A549 (cell line): ENCODE results near the gene FBXO47. TPM values are rescaled to one million over a fixed set of nuclear protein-coding genes. Genes with fewer than 3 reads are reported as not detected.
"Not testable (repeated sequence)": the region's sequence is repeated elsewhere in the genome, so short reads cannot be mapped to it uniquely, and the experiment has no call there.

Source experiments
- ATAC-seq, 2 experiments: fragments of 200-7000 bp in 1 of 2; fragments of >200 bp in 1 of 2; cut with Nextera tagmentation in 1 of 2; cut with Tn5 transposase in 1 of 2; 3 replicates each; pipeline versions ENCODE4 v1.8.0 to v1.9.1; 2018 to 2020; ENCODE audit warnings: mild to moderate bottlenecking in 1 of 2, moderate library complexity in 1 of 2
- CTCF ChIA-PET: fragments of 300-600 bp; sonication (Branson Sonifier 250); formaldehyde crosslinking; extraction: SDS; loops from one replicate; lab custom pipeline; 2021; ENCODE audit warnings: antibody characterized with exemption, inconsistent platforms; lab: Yijun Ruan, JAX
- POLR2A ChIA-PET: fragments of 350-600 bp; formaldehyde crosslinking; extraction: SDS; loops from one replicate; lab custom pipeline; 2021; ENCODE audit warnings: antibody characterized with exemption, inconsistent platforms; lab: Yijun Ruan, JAX
- DNase-seq, 2 experiments: peaks; one replicate each; pipeline versions ENCODE4 v3.0.0 to v3.0.0-alpha.2; 2011 to 2016; ENCODE audit warnings: low read depth in 1 of 2, low spot score in 1 of 2
- FAIRE-seq: peaks from 2 replicates; lab custom pipeline; 2011; peaks lifted over from hg19 to GRCh38; lab: Jason Lieb, UNC
- H3K27ac ChIP-seq, 2 experiments: fragments of >200 bp; sonication (Bioruptor Twin); formaldehyde crosslinking; 3 replicates each; pipeline ENCODE4 v1.5.1; 2016 to 2017
- H3K4me1 ChIP-seq: fragments of >200 bp; sonication (Bioruptor Twin); formaldehyde crosslinking; 3 replicates; pipeline ENCODE4 v1.6.1; 2016
- H3K4me2 ChIP-seq: fragments of >200 bp; sonication (Bioruptor Twin); formaldehyde crosslinking; 3 replicates; pipeline ENCODE4 v1.6.1; 2016
- H3K4me3 ChIP-seq: fragments of >200 bp; sonication (Bioruptor Twin); formaldehyde crosslinking; 3 replicates; pipeline ENCODE4 v1.5.1; 2016
- H3K9me3 ChIP-seq: fragments of >200 bp; sonication (Bioruptor Twin); formaldehyde crosslinking; 3 replicates; pipeline ENCODE4 v1.6.1; 2016
- BCL3 ChIP-seq: fragments of >200 bp; sonication (Bioruptor Twin); formaldehyde crosslinking; IDR thresholded peaks from 3 replicates; pipeline ENCODE4 v1.6.1; 2016
- CHD2 ChIP-seq: fragments of 150-350 bp; IDR thresholded peaks from 2 replicates; pipeline ENCODE4 v1.6.1; 2014; ENCODE audit warnings: low read length; ENCODE audit not compliant: partially characterized antibody
- EHMT2 ChIP-seq: fragments of 200-600 bp; sonication (generic); IDR thresholded peaks from 2 replicates; pipeline ENCODE4 v1.6.1; 2016; ENCODE audit warnings: antibody characterized with exemption, low read depth, mild to moderate bottlenecking, moderate library complexity
- EP300 ChIP-seq, 2 experiments: fragments of >200 bp; sonication (Bioruptor Twin); formaldehyde crosslinking; IDR thresholded peaks; 2 replicates in 1 of 2; 3 replicates in 1 of 2; pipeline ENCODE4 v1.6.1; 2016 to 2017
- FOSB ChIP-seq: fragments of 250-450 bp; sonication (Bioruptor Pico); IDR thresholded peaks from 2 replicates; pipeline ENCODE4 v1.5.0; 2020; ENCODE audit warnings: mild to moderate bottlenecking, moderate library complexity
- FOSL2 ChIP-seq, 2 experiments: fragments of 450-650 bp in 1 of 2; fragments of >200 bp in 1 of 2; sonication (Bioruptor Twin) in 1 of 2; formaldehyde crosslinking; IDR thresholded peaks; 2 replicates each; pipeline versions ENCODE4 v1.5.0 to v1.6.1; 2016 to 2020; ENCODE audit warnings: mild to moderate bottlenecking in 1 of 2, moderate library complexity in 1 of 2
- GATA3 ChIP-seq: IDR thresholded peaks from 2 replicates; pipeline ENCODE4 v1.6.1; 2012; ENCODE audit warnings: borderline replicate concordance
- HMGXB4 ChIP-seq: fragments of 250-450 bp; sonication (Bioruptor Pico); IDR thresholded peaks from 2 replicates; pipeline ENCODE4 v1.5.0; 2021; ENCODE audit warnings: mild to moderate bottlenecking, moderate library complexity, borderline replicate concordance
- HOXB13 ChIP-seq: fragments of 250-450 bp; sonication (Bioruptor Pico); IDR thresholded peaks from 2 replicates; pipeline ENCODE4 v1.5.0; 2020; ENCODE audit warnings: low read depth, mild to moderate bottlenecking, moderate library complexity
- JUNB ChIP-seq: fragments of >200 bp; sonication (Bioruptor Twin); formaldehyde crosslinking; IDR thresholded peaks from 2 replicates; pipeline ENCODE4 v1.6.1; 2016
- KDM5A ChIP-seq: fragments of 200-600 bp; sonication (generic); IDR thresholded peaks from 2 replicates; pipeline ENCODE4 v1.6.1; 2016; ENCODE audit warnings: antibody characterized with exemption, mild to moderate bottlenecking
- MAFK ChIP-seq: fragments of 450-650 bp; IDR thresholded peaks from 2 replicates; pipeline ENCODE4 v1.6.1; 2014; ENCODE audit not compliant: partially characterized antibody
- MAX ChIP-seq: IDR thresholded peaks from 2 replicates; pipeline ENCODE4 v1.6.1; 2012
- NPAS2 ChIP-seq: fragments of 250-450 bp; sonication (Bioruptor Pico); IDR thresholded peaks from 2 replicates; pipeline ENCODE4 v1.8.0; 2022; ENCODE audit warnings: mild to moderate bottlenecking, moderate library complexity, borderline replicate concordance
- POLR2A ChIP-seq: IDR thresholded peaks from 2 replicates; pipeline ENCODE4 v1.6.1; 2012; ENCODE audit warnings: mild to moderate bottlenecking, low read length
- RAD21 ChIP-seq, 2 experiments: fragments of >200 bp in 1 of 2; sonication (Bioruptor Twin) in 1 of 2; formaldehyde crosslinking in 1 of 2; IDR thresholded peaks in 1 of 2; conservative IDR thresholded peaks in 1 of 2; 2 replicates in 1 of 2; 3 replicates in 1 of 2; pipeline ENCODE4 v1.6.1; 2012 to 2018; ENCODE audit warnings: inconsistent platforms in 1 of 2
- SMC3 ChIP-seq: fragments of >200 bp; sonication (Bioruptor Twin); formaldehyde crosslinking; IDR thresholded peaks from 3 replicates; pipeline ENCODE4 v1.6.1; 2018; ENCODE audit warnings: inconsistent platforms
- TFCP2L1 ChIP-seq: fragments of 250-450 bp; sonication (Bioruptor Pico); IDR thresholded peaks from 2 replicates; pipeline ENCODE4 v1.5.0; 2021; ENCODE audit warnings: mild to moderate bottlenecking
- USF2 ChIP-seq: fragments of 450-650 bp; IDR thresholded peaks from 2 replicates; pipeline ENCODE4 v1.6.1; 2014; ENCODE audit warnings: antibody characterized with exemption
- WGBS: methylation state at CpG from one replicate; pipeline ENCODE4 v1.1.6; 2017; ENCODE audit errors: missing lambda C conversion rate; 5-methylcytosine and 5-hydroxymethylcytosine counted together
- polyA plus RNA-seq, 4 experiments: library from polyadenylated mRNA; depleted of rRNA in 3 of 4; stranded (reverse); fragments of >200 nt; fragmentation: RNase III in 1 of 4; extraction: RNeasy Plus Mini Kit Qiagen cat#74134 plus additional on column Dnase treatment in 1 of 4; gene quantifications; 2 replicates in 3 of 4; 3 replicates in 1 of 4; pipeline ENCODE4 v1.2.3, GENCODE V29; 2011 to 2017

The FBXO47 gene
- polyA plus RNA-seq, 2 of the 4 experiments (the other 2 are of a cell fraction): 0.04 TPM; not detected in 1

- DNase-seq (no peak), FAIRE-seq (no peak), ATAC-seq (no peak)
- Histone ChIP-seq H3K27ac (no peak overlapping the region), H3K4me3 (no peak overlapping the region), H3K4me2 (no peak overlapping the region), H3K4me1 (no peaks in the 10 kb centered on the region), H3K9me3 (no peaks in the 10 kb centered on the region)
- ChIA-PET CTCF (interaction anchor here (0.7 to 8.4 kb wide), 5 partner anchors 14 to 195 kb away, joined by 3 to 319 read pairs (median 4); partner anchors contain the start of genes FBXO47 and PLXDC1), POLR2A (no interaction called here)
- 32% methylated on average over 3 of the region's 3 CpGs for WGBS
- TF ChIP-seq USF2: no peak
- TF ChIP-seq BCL3: no peak
- no peak for TF ChIP-seq HOXB13 (CRISPR knock-in tag)
- no peak for TF ChIP-seq RAD21 (conservative IDR thresholded peaks at IDR 0.05 in 1 of 2, IDR thresholded peaks at IDR 0.05 in 1 of 2)
- no peak for TF ChIP-seq MAFK
- TF ChIP-seq FOSL2 (IDR thresholded peaks at IDR 0.05): no peak
- TF ChIP-seq FOSL2 (CRISPR knock-in tag; IDR thresholded peaks at IDR 0.05): no peak
- no peak for TF ChIP-seq NPAS2 (CRISPR knock-in tag)
- TF ChIP-seq SMC3: no peak
- TF ChIP-seq GATA3: no peak
- TF ChIP-seq MAX: no peak
- TF ChIP-seq JUNB: no peak
These were observed 13.5 kb upstream of the FBXO47 start for GRCh38 chr17:38980490-38981217.

GRCh38 chr17:38978180-38978579 is 11.0 kb upstream of the FBXO47 start:
- 82% methylated on average over 4 of the region's 4 CpGs for WGBS
- POLR2A ChIA-PET: no interaction called here

GRCh38 chr17:38976187-38976551 is 9.0 kb upstream of the FBXO47 start:
- 42% methylated on average over 6 of the region's 6 CpGs for WGBS
- not testable (repeated sequence) for H3K9me3 ChIP-seq, H3K27ac ChIP-seq, DNase-seq, FAIRE-seq, H3K4me3 ChIP-seq, H3K4me1 ChIP-seq
- peak in 1 of 2 experiments; percentile 40; a peak in 3 of 6 replicates for ATAC-seq
- H3K4me2 ChIP-seq: 0 out of 3 replicates have a peak overlapping the region, but pooled peaks have one; percentile 41
- ChIA-PET POLR2A (interaction anchor here (0.7 to 1.4 kb wide), 2 partner anchors 224 to 540 kb away, joined by 4 to 8 read pairs; partner anchors contain the start of gene RPL19), CTCF (interaction anchor here (0.7 to 3.4 kb wide), 5 partner anchors 106 to 458 kb away, joined by 3 to 20 read pairs (median 4); partner anchors contain the start of gene LASP1)

More at GRCh38 chr17:38978180-38978579, 11.0 kb upstream of the FBXO47 start:
- DNase-seq: no peak
- H3K9me3 ChIP-seq: no peaks in the 10 kb centered on the region
- CTCF ChIA-PET: interaction anchor here (0.6 to 8.4 kb wide), 8 partner anchors 64 to 267 kb away, joined by 3 to 319 read pairs (median 4); partner anchors contain the start of genes LASP1 and PLXDC1
- H3K4me3 ChIP-seq: no peak overlapping the region
- H3K27ac ChIP-seq: no peak overlapping the region
- no peak for FAIRE-seq
- H3K4me2 ChIP-seq: no peak overlapping the region
- no peak for ATAC-seq
- no peak for TF ChIP-seq POLR2A
- no peak for TF ChIP-seq TFCP2L1 (CRISPR knock-in tag)
- no peak for TF ChIP-seq FOSB
- no peak for TF ChIP-seq CHD2
- no peak for TF ChIP-seq EP300 (IDR thresholded peaks at IDR 0.05)
- no peak for TF ChIP-seq HMGXB4 (CRISPR knock-in tag)
- TF ChIP-seq KDM5A: no peak
- no peak for TF ChIP-seq EHMT2
- H3K4me1 ChIP-seq: peaks cover 7% of the 10 kb centered on the region; the same call in 1 of the 3 replicates
